Hepatocyte (in vitro differentiated cells): ENCODE data around the gene SLC1A1.

ENCODE experiments used
- CTCF ChIP-seq: fragments of 200-600 bp; sonication (generic); IDR thresholded peaks from 2 replicates; pipeline ENCODE4 v1.5.1; 2016; ENCODE audit warnings: antibody characterized with exemption, mild to moderate bottlenecking; ENCODE audit not compliant: poor library complexity
- EZH2 ChIP-seq: fragments of 200-600 bp; sonication (generic); IDR thresholded peaks from 2 replicates; pipeline ENCODE4 v1.6.1; 2016; ENCODE audit warnings: antibody characterized with exemption, mild to moderate bottlenecking, borderline replicate concordance

DNA sequence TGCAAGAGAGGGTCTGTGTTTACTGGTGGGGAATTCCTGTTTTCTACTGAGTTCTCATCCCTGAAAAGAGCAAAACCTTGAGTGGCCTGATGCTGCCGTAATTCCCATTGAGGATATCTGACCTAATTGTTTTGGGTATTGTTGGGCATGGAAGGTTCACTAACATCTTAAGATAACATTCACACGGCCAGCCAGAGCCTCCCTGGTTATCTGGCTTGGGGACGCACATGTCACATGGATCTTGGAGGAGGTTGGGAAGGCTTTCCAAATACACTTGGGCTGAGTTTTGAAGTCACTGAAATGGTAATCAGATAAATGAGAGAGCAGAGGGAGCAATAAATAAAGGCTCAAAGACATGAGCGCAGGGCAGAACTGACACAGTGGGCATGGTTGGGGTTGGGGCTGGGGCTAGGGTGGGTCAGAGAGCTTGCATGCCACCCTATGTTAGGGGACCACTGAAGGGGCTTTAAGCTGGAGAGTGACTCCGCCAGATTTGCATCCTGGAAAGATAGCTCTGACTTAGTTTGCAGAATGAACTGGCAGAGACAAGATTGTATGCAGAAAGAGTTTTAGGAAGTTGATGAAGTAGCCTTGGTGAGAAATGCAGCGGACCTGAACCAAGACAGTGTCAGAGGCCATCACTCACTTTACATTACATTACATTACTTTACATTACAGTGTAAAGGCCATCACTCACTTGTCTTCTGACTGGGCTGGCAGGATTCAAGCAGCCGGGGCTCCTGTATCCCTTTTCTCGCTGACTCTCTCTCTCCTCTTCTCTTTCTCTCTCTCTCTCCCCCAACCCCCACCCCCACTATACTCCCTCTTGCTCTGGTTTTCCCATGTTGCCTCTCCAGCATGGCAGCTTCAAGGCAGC is 24.2 kb downstream of the SLC1A1 start:
- TF ChIP-seq CTCF (no peak), EZH2 (no peak)
